Measurements from ENCODE around the gene C1QB. TPM values are rescaled to one million over a fixed set of nuclear protein-coding genes. Genes with fewer than 3 reads are reported as not detected.

Gene C1QB, protein sequence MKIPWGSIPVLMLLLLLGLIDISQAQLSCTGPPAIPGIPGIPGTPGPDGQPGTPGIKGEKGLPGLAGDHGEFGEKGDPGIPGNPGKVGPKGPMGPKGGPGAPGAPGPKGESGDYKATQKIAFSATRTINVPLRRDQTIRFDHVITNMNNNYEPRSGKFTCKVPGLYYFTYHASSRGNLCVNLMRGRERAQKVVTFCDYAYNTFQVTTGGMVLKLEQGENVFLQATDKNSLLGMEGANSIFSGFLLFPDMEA
- 0.13 TPM in 1 of 2 replicates, not detected in the other for total RNA-seq

GRCh38 chr1:22652881-22653316 is at the start of gene C1QB:
Gene C1QB, plus strand, starts transcription at chr1:22653236. Its CDS starts 6,227 bp downstream, at chr1:22659463.

GRCh38 chr1:22636353-22636752 is 16.7 kb upstream of the C1QB start, which contains the start of gene C1QA:
Gene C1QA, plus strand, starts transcription at chr1:22636628. Its CDS starts 989 bp downstream, at chr1:22637617.

GRCh38 chr1:22643381-22643780 is 9.7 kb upstream of the C1QB start, which contains the start of gene C1QC:
Gene C1QC, plus strand, starts transcription at chr1:22643633. Its CDS starts 391 bp downstream, at chr1:22644024.

GRCh38 chr1:22710701-22711049 is 57.6 kb downstream of the C1QB start, which contains the start of gene EPHB2:
Gene EPHB2, plus strand, starts transcription at chr1:22710839. Its CDS starts 144 bp downstream, at chr1:22710983.

Other genes starting within 250 kb of the C1QB start
- 6.5 and 7.0 TPM in 2 replicates for gene ZBTB40, start 201.4 kb upstream of the C1QB start, total RNA-seq
- not detected in 2 replicates for gene EPHA8, start 89.7 kb upstream of the C1QB start, total RNA-seq
- gene C1QA, start 16.6 kb upstream of the C1QB start, total RNA-seq: 0.13 TPM in 1 of 2 replicates, not detected in the other
- 0.13 TPM in 1 of 2 replicates, not detected in the other for gene C1QC, start 9.6 kb upstream of the C1QB start, total RNA-seq
- gene EPHB2, start 57.6 kb downstream of the C1QB start, total RNA-seq: 2.8 and 3.2 TPM in 2 replicates

Measured in aortic smooth muscle cell (primary cell).